CD4-positive, alpha-beta T cell (primary cell): ENCODE results near the gene MYCBP2. TPM values are rescaled to one million over a fixed set of nuclear protein-coding genes. Genes with fewer than 3 reads are reported as not detected.

Source experiments
- ATAC-seq: fragments of 200-7000 bp; cut with Tn5 transposase; one replicate; pipeline ENCODE4 v1.10.0; 2022; ENCODE audit warnings: mild to moderate bottlenecking; ENCODE audit not compliant: poor library complexity
- CTCF ChIA-PET: fragments of 350-600 bp; sonication (Branson Sonifier 250); formaldehyde crosslinking; loops from one replicate; lab custom pipeline; 2021; ENCODE audit warnings: antibody characterized with exemption, inconsistent platforms; lab: Charles Lee
- POLR2A ChIA-PET: fragments of 350-600 bp; sonication (Branson Sonifier 250); formaldehyde crosslinking; loops from one replicate; lab custom pipeline; 2021; ENCODE audit warnings: antibody characterized with exemption, inconsistent platforms; lab: Charles Lee
- DNase-seq, 14 experiments: peaks; one replicate each; pipeline ENCODE4 v3.0.0-alpha.2; 2013 to 2020; ENCODE audit warnings: mixed read lengths in 2 of 14
- H3K27ac ChIP-seq, 2 donors: one replicate each; pipeline versions ENCODE4 v1.5.1 to v1.7.0; 2013; ENCODE audit warnings: low read length in 2 of 2, low read depth in 1 of 2, mild to moderate bottlenecking in 1 of 2
- H3K27me3 ChIP-seq, 2 experiments: 1 replicate in 1 of 2; 2 replicates in 1 of 2; pipeline versions ENCODE4 v1.6.1 to v1.7.0; 2013; ENCODE audit warnings: low read length in 2 of 2, control low read depth in 1 of 2, mild to moderate bottlenecking in 1 of 2, moderate library complexity in 1 of 2; ENCODE audit not compliant: insufficient read depth in 2 of 2, control insufficient read depth in 1 of 2
- H3K36me3 ChIP-seq: one replicate; pipeline ENCODE4 v1.6.1; 2013; ENCODE audit warnings: low read length, control low read depth; ENCODE audit not compliant: insufficient read depth
- H3K4me1 ChIP-seq: one replicate; pipeline ENCODE4 v1.6.1; 2013; ENCODE audit warnings: low read length, control low read depth; ENCODE audit not compliant: insufficient read depth
- H3K4me3 ChIP-seq: one replicate; pipeline ENCODE4 v1.5.1; 2013; ENCODE audit warnings: mild to moderate bottlenecking, low read length, moderate library complexity
- H3K9me3 ChIP-seq, 2 experiments: 1 replicate in 1 of 2; 2 replicates in 1 of 2; pipeline versions ENCODE4 v1.6.1 to v1.7.0; 2013; ENCODE audit warnings: low read length in 2 of 2, mild to moderate bottlenecking in 2 of 2, control low read depth in 1 of 2, moderate library complexity in 1 of 2; ENCODE audit not compliant: control insufficient read depth in 1 of 2, insufficient read depth in 1 of 2
- H3K27ac Mint-ChIP-seq: one replicate; pipeline ENCODE4 v1.8.0; 2020; ENCODE audit warnings: mixed read lengths
- H3K27me3 Mint-ChIP-seq: one replicate; pipeline ENCODE4 v1.8.0; 2021; ENCODE audit warnings: mixed read lengths
- H3K36me3 Mint-ChIP-seq: one replicate; pipeline ENCODE4 v1.8.0; 2021; ENCODE audit warnings: low read depth, mixed read lengths
- H3K4me1 Mint-ChIP-seq: one replicate; pipeline ENCODE4 v1.8.0; 2021; ENCODE audit warnings: low read depth, mixed read lengths
- H3K4me3 Mint-ChIP-seq: one replicate; pipeline ENCODE4 v1.8.0; 2020; ENCODE audit warnings: mild to moderate bottlenecking, mixed read lengths
- H3K9me3 Mint-ChIP-seq: one replicate; pipeline ENCODE4 v1.8.0; 2020; ENCODE audit warnings: mixed read lengths
- intact Hi-C, 2 experiments: fragments of 100-400 bp; cut with DNase I in 1 of 2; cut with micrococcal nuclease in 1 of 2; formaldehyde crosslinking; loops; one replicate each; pipeline versions ENCODE4 v1.15.1 to v1.9.0; 2023 to 2025; cut with DNase I, micrococcal nuclease
- total RNA-seq, 174 experiments: library from RNA in 2 of 174; stranded (reverse) in 2 of 174; gene quantifications; one replicate each; pipeline ENCODE4 v1.2.3 and lab custom pipeline; 2021 to 2026
- TF ChIP-seq, protein P1 (sequence below): fragments of 200-600 bp; IDR thresholded peaks from one replicate; pipeline ENCODE4 v1.8.0; 2022; ENCODE audit warnings: antibody characterized with exemption, mild to moderate bottlenecking

Gene MYCBP2
- total RNA-seq, 2 experiments from 2014 or later, result 116 to 119 TPM

DNA sequence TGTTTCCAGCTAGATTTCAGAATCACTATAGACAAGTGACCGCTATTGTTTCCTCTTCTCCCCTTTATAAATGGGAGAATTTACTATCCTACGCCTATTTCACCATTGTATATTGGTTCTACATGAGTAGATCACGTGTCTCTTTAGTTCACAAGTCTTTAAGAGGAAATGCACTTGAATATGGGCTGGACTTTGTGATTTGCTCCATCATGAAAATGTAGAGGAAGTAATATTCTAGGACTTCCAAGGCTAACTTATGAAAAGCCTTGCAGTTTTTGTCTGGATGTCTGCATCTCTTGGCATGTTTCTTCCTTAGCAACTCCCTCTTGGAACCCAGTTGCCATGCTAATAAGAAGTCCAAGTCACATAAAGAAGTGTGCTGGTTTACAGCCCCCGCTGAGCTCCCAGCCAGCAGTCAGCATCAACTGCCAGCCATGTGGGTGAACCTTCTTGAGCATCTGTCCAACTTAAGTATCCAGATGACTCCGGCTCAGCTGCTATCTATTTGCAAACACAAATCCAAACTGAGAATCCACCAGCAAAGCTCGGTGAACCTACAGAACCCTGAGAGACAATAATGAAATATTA is 295.1 kb downstream of the MYCBP2 start:
- Histone ChIP-seq H3K27ac (no peak overlapping the region), H3K4me3 (no peak overlapping the region), H3K9me3 (no peaks in the 10 kb centered on the region), H3K27me3 (no peaks in the 10 kb centered on the region), H3K4me1 (peaks cover 5% of the 10 kb centered on the region), H3K36me3 (no peaks in the 10 kb centered on the region)
- DNase-seq (no peak), ATAC-seq (no peak)
- ChIA-PET CTCF (interaction anchor here (1.0 kb wide), 1 partner anchor 52 kb away, joined by 3 read pairs; no protein-coding TSS in a partner anchor), POLR2A (no interaction called here)
- H3K4me3 Mint-ChIP-seq, result no peak overlapping the region
- TF ChIP-seq, protein P1, sequence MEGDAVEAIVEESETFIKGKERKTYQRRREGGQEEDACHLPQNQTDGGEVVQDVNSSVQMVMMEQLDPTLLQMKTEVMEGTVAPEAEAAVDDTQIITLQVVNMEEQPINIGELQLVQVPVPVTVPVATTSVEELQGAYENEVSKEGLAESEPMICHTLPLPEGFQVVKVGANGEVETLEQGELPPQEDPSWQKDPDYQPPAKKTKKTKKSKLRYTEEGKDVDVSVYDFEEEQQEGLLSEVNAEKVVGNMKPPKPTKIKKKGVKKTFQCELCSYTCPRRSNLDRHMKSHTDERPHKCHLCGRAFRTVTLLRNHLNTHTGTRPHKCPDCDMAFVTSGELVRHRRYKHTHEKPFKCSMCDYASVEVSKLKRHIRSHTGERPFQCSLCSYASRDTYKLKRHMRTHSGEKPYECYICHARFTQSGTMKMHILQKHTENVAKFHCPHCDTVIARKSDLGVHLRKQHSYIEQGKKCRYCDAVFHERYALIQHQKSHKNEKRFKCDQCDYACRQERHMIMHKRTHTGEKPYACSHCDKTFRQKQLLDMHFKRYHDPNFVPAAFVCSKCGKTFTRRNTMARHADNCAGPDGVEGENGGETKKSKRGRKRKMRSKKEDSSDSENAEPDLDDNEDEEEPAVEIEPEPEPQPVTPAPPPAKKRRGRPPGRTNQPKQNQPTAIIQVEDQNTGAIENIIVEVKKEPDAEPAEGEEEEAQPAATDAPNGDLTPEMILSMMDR, result no peak
- no peaks in the 10 kb centered on the region for H3K27me3 Mint-ChIP-seq
- no peak overlapping the region for H3K27ac Mint-ChIP-seq
- H3K36me3 Mint-ChIP-seq, result peaks cover 8% of the 10 kb centered on the region
- no peaks in the 10 kb centered on the region for H3K9me3 Mint-ChIP-seq
- H3K4me1 Mint-ChIP-seq, result peaks cover 17% of the 10 kb centered on the region
- intact Hi-C loops, result no loop called here

DNA sequence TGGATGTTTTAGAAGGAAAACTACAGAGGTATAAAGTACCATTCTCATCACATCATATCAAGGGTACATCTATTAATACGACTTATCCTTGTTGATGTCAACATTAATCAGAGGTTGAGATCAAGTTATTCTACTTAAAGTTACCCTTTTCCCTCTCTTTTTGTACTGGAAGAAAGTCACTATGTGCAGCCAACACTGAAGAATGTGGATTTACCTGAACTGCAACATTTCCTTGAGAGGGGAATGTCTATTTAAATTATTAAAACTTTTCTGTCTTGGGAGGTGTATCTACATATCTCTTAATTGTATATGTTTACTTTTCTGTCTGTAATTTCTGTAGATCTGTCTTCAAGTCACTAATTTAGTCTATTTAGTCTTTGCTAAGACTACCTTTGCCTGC is 297.5 kb downstream of the MYCBP2 start:
- no peaks in the 10 kb centered on the region for H3K27me3 Mint-ChIP-seq
- H3K27ac ChIP-seq, result no peak overlapping the region
- TF ChIP-seq, protein P1, result no peak
- no peaks in the 10 kb centered on the region for H3K9me3 Mint-ChIP-seq
- intact Hi-C loops, result loop anchor here (5.0 to 10.0 kb wide), 5 partner anchors 137 to 1485 kb away; partner anchors contain the start of genes MYCBP2 (in 2 of the 2), SLAIN1 (in 2 of the 2) and UCHL3 (in 1 of the 2)
- H3K4me3 ChIP-seq, result no peak overlapping the region
- H3K4me1 Mint-ChIP-seq, result peaks cover 36% of the 10 kb centered on the region
- H3K27me3 ChIP-seq, result no peaks in the 10 kb centered on the region
- peaks cover 4% of the 10 kb centered on the region for H3K36me3 ChIP-seq
- CTCF ChIA-PET, result no interaction called here
- peaks cover 25% of the 10 kb centered on the region for H3K36me3 Mint-ChIP-seq
- ATAC-seq (no peak), DNase-seq (no peak)
- POLR2A ChIA-PET, result no interaction called here
- no peaks in the 10 kb centered on the region for H3K9me3 ChIP-seq
- no peak overlapping the region for H3K4me3 Mint-ChIP-seq
- no peak overlapping the region for H3K27ac Mint-ChIP-seq
- H3K4me1 ChIP-seq, result peaks cover 16% of the 10 kb centered on the region

DNA sequence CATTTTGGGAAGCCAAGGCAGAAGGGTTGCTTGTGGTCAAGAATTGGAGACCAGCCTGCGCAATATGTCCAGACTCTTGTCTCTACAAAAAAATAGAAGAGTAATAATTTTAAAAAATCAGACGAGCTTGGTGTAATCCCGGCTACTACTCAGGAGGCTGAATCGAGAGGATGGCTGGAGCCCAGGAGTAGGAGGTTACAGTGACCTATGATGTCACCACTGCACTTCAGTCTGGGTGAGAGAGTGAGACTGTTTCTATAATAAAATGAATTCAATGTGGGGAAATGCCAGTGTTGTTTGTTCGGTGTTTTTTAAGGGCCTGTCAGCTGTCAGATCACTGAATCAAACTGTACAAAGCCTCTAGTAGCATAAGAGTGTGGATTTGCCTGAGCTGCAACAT is 298.7 kb downstream of the MYCBP2 start:
- Histone ChIP-seq H3K36me3 (peaks cover 9% of the 10 kb centered on the region), H3K9me3 (no peaks in the 10 kb centered on the region), H3K27ac (no peak overlapping the region), H3K27me3 (no peaks in the 10 kb centered on the region), H3K4me3 (no peak overlapping the region), H3K4me1 (peaks cover 20% of the 10 kb centered on the region)
- peaks cover 49% of the 10 kb centered on the region for H3K4me1 Mint-ChIP-seq
- no peak for DNase-seq
- no peaks in the 10 kb centered on the region for H3K9me3 Mint-ChIP-seq
- ChIA-PET POLR2A (interaction anchor here (2.3 to 5.3 kb wide), 6 partner anchors 12 to 301 kb away, joined by 21 to 211 read pairs (median 26); partner anchors contain the start of gene CLN5), CTCF (interaction anchor here (1.0 kb wide), 1 partner anchor 28 kb away, joined by 3 read pairs; no protein-coding TSS in a partner anchor)
- intact Hi-C loops, result loop anchor here (5.0 to 10.0 kb wide), 5 partner anchors 136 to 1483 kb away; partner anchors contain the start of genes MYCBP2 (in 2 of the 2), SLAIN1 (in 2 of the 2) and UCHL3 (in 1 of the 2)
- H3K27me3 Mint-ChIP-seq, result no peaks in the 10 kb centered on the region
- H3K36me3 Mint-ChIP-seq, result peaks cover 36% of the 10 kb centered on the region
- ATAC-seq, result no peak
- peak overlapping the region; percentile 93 for H3K27ac Mint-ChIP-seq
- TF ChIP-seq, protein P1, result no peak
- peak overlapping the region; percentile 96 for H3K4me3 Mint-ChIP-seq
